Measurements from ENCODE around the gene ADCY4. TPM values are rescaled to one million over a fixed set of nuclear protein-coding genes. Genes with fewer than 3 reads are reported as not detected.

ADCY4 gene
- total and polyA plus RNA-seq, 2 of the 13 experiments (the other 11 are each of a cell fraction or from before 2014, with no cell fraction given) = 0.03 TPM; not detected in 1

- TF ChIP-seq IRF2 (CRISPR knock-in tag; IDR thresholded peaks at IDR 0.05) (peak; percentile 91), ZNF740 (CRISPR knock-in tag; IDR thresholded peaks at IDR 0.05) (peak; percentile 98), PCBP2 (optimal IDR thresholded peaks at IDR 0.05; ENCODE audit: low read depth, low read length, poor library complexity, severe bottlenecking) (peak; percentile 87), SP2 (CRISPR knock-in tag; IDR thresholded peaks at IDR 0.05) (no peak), CBFB (CRISPR knock-in tag; IDR thresholded peaks at IDR 0.05) (peak; percentile 96), SNAPC4 (CRISPR knock-in tag; IDR thresholded peaks at IDR 0.05) (no peak), ZNF891 (CRISPR knock-in tag; IDR thresholded peaks at IDR 0.05) (no peak; the same call in 1 of the 2 replicates), SNRNP70 (IDR thresholded peaks at IDR 0.05; ENCODE audit: low read depth, low read length) (no peak), ZFP1 (CRISPR knock-in tag; IDR thresholded peaks at IDR 0.05) (peak; percentile 87; the same call in 1 of the 2 replicates), ZNF441 (CRISPR knock-in tag; IDR thresholded peaks at IDR 0.05; ENCODE audit: borderline replicate concordance) (no peak), TFE3 (CRISPR knock-in tag; IDR thresholded peaks at IDR 0.05) (peak; percentile 54; the same call in 1 of the 2 replicates), ZFP62 (CRISPR knock-in tag; IDR thresholded peaks at IDR 0.05) (no peak), PAX8 (CRISPR knock-in tag; IDR thresholded peaks at IDR 0.05; ENCODE audit: borderline replicate concordance) (peak; percentile 90; the same call in 1 of the 2 replicates), POGZ (CRISPR knock-in tag; IDR thresholded peaks at IDR 0.05) (peak; percentile 84), ZNF274 (CRISPR knock-in tag; IDR thresholded peaks at IDR 0.05) (peak; percentile 94), SETDB1 (CRISPR knock-in tag; IDR thresholded peaks at IDR 0.05; ENCODE audit: borderline replicate concordance) (no peak), SRSF1 (optimal IDR thresholded peaks at IDR 0.05; ENCODE audit: low read depth, low read length) (peak; percentile 49), NFYB (CRISPR knock-in tag; IDR thresholded peaks at IDR 0.05) (peak; percentile 47; the same call in 1 of the 2 replicates), IRF9 (CRISPR knock-in tag; IDR thresholded peaks at IDR 0.05; ENCODE audit: borderline replicate concordance) (peak; percentile 94), SAP130 (CRISPR knock-in tag; IDR thresholded peaks at IDR 0.05; ENCODE audit: low read depth) (peak; percentile 84), ETS1 (CRISPR knock-in tag; IDR thresholded peaks at IDR 0.05) (peak; percentile 81; the same call in 1 of the 2 replicates)
Measured at GRCh38 chr14:24365600-24366412, 30.9 kb upstream of the ADCY4 start (continued).

Measured in HepG2 (cell line).